GM21576 (cell line): ENCODE data around the gene ACER3.
"Not testable (repeated sequence)": the region's sequence is repeated elsewhere in the genome, so short reads cannot be mapped to it uniquely, and the experiment has no call there.

Experiments used
- ATAC-seq: cut with Tn5 transposase; IDR thresholded peaks from one replicate; pipeline ENCODE4 v1.9.1; 2021; ENCODE audit warnings: mild to moderate bottlenecking, moderate library complexity; ENCODE audit not compliant: unreplicated experiment

The ACER3 gene

GRCh38 chr11:76872959-76873827, 12.5 kb downstream of the ACER3 start:
- ATAC-seq: no peak

GRCh38 chr11:76878014-76878413, 17.3 kb downstream of the ACER3 start:
- ATAC-seq: no peak

- ATAC-seq: no peak
These were observed 19.6 kb downstream of the ACER3 start for GRCh38 chr11:76880314-76880713.

- no peak for ATAC-seq
These were observed 20.2 kb downstream of the ACER3 start for GRCh38 chr11:76880956-76881355.

- no peak for ATAC-seq
These were observed 24.8 kb downstream of the ACER3 start for GRCh38 chr11:76885390-76886097.

GRCh38 chr11:76888989-76889388, 28.3 kb downstream of the ACER3 start:
- ATAC-seq: no peak

GRCh38 chr11:76889411-76889975, 28.8 kb downstream of the ACER3 start:
- ATAC-seq: no peak

GRCh38 chr11:76890329-76890728, 29.6 kb downstream of the ACER3 start:
- no peak for ATAC-seq

GRCh38 chr11:76891285-76891684, 30.6 kb downstream of the ACER3 start:
- ATAC-seq: no peak

GRCh38 chr11:76891793-76892192, 31.1 kb downstream of the ACER3 start:
- ATAC-seq: no peak

- no peak for ATAC-seq
These were observed 31.6 kb downstream of the ACER3 start for GRCh38 chr11:76892306-76892705.

- ATAC-seq: no peak
These were observed 36.5 kb downstream of the ACER3 start for GRCh38 chr11:76897233-76897632.

- ATAC-seq: no peak
These were observed 40.4 kb downstream of the ACER3 start for GRCh38 chr11:76901144-76901543.

GRCh38 chr11:76901622-76902021, 40.9 kb downstream of the ACER3 start:
- not testable (repeated sequence) for ATAC-seq

- ATAC-seq: no peak
These were observed 41.6 kb downstream of the ACER3 start for GRCh38 chr11:76902121-76903014.

GRCh38 chr11:76903325-76903724, 42.6 kb downstream of the ACER3 start:
- ATAC-seq: no peak

- no peak for ATAC-seq
These were observed 50.1 kb downstream of the ACER3 start for GRCh38 chr11:76910620-76911414.

- no peak for ATAC-seq
These were observed 50.7 kb downstream of the ACER3 start for GRCh38 chr11:76911415-76911808.

GRCh38 chr11:76916712-76917111, 56.0 kb downstream of the ACER3 start:
- ATAC-seq: no peak

GRCh38 chr11:76918941-76919386, 58.2 kb downstream of the ACER3 start:
- no peak for ATAC-seq
